PC-9 (cell line): ENCODE results near the gene PBX2. TPM values are rescaled to one million over a fixed set of nuclear protein-coding genes. Genes with fewer than 3 reads are reported as not detected.

Source experiments
- BruUV-seq: library from RNA; stranded (reverse); fragments of 400-500 nt; replicated peaks from 2 replicates; lab custom pipeline; 2021; lab: Mats Ljungman, UMichigan
- CTCF ChIA-PET: fragments of 300-600 bp; sonication (Branson Sonifier 250); formaldehyde crosslinking; loops from one replicate; lab custom pipeline; 2022; ENCODE audit warnings: antibody characterized with exemption; lab: Charles Lee
- POLR2A ChIA-PET: fragments of 300-600 bp; sonication (Branson Sonifier 250); formaldehyde crosslinking; loops from one replicate; lab custom pipeline; 2022; ENCODE audit warnings: antibody characterized with exemption; ENCODE audit not compliant: unreplicated experiment; lab: Charles Lee
- DNase-seq, 2 experiments: peaks; one replicate each; pipeline versions ENCODE4 v3.0.0 to v3.0.0-alpha.2; 2015 to 2022; ENCODE audit warnings: mixed read lengths in 1 of 2
- H2AFZ ChIP-seq: fragments of 200-600 bp; sonication (generic); 2 replicates; pipeline ENCODE4 v1.8.1; 2017; ENCODE audit warnings: antibody characterized with exemption
- H3F3A ChIP-seq: fragments of 200-600 bp; sonication (generic); 2 replicates; pipeline ENCODE4 v1.8.1; 2017; ENCODE audit warnings: antibody characterized with exemption, mild to moderate bottlenecking, low read depth; ENCODE audit not compliant: insufficient read depth
- H3K27ac ChIP-seq: fragments of 200-600 bp; sonication (generic); 2 replicates; pipeline ENCODE4 v1.6.1; 2016; ENCODE audit warnings: mixed run types
- H3K27me3 ChIP-seq: fragments of 200-600 bp; sonication (generic); 2 replicates; pipeline ENCODE4 v1.6.1; 2016; ENCODE audit warnings: low read depth, mixed run types; ENCODE audit not compliant: insufficient read depth
- H3K36me3 ChIP-seq: fragments of 200-600 bp; sonication (generic); 2 replicates; pipeline ENCODE4 v1.6.1; 2016; ENCODE audit warnings: low read depth, mixed run types
- H3K4me1 ChIP-seq: fragments of 200-600 bp; sonication (generic); replicated peaks from 2 replicates; pipeline ENCODE4 v1.6.1; 2016; ENCODE audit warnings: mixed run types; ENCODE audit not compliant: insufficient read depth
- H3K4me2 ChIP-seq: fragments of 200-600 bp; sonication (generic); 2 replicates; pipeline ENCODE4 v1.6.1; 2017; ENCODE audit warnings: mixed run types
- H3K4me3 ChIP-seq: fragments of 200-600 bp; sonication (generic); 2 replicates; pipeline ENCODE4 v1.6.1; 2016; ENCODE audit warnings: mixed run types
- H3K79me2 ChIP-seq: fragments of 200-600 bp; sonication (generic); 2 replicates; pipeline ENCODE4 v1.6.1; 2017; ENCODE audit warnings: low read depth, mixed run types
- H3K9me2 ChIP-seq: fragments of 200-600 bp; sonication (generic); 2 replicates; pipeline ENCODE4 v1.8.1; 2017; ENCODE audit warnings: mild to moderate bottlenecking; ENCODE audit not compliant: insufficient read depth
- H3K9me3 ChIP-seq: fragments of 200-600 bp; sonication (generic); 2 replicates; pipeline ENCODE4 v1.8.1; 2016; ENCODE audit warnings: low read depth; ENCODE audit not compliant: insufficient read depth
- H4K20me1 ChIP-seq: fragments of 200-600 bp; sonication (generic); 2 replicates; pipeline ENCODE4 v1.8.1; 2017; ENCODE audit not compliant: insufficient read depth
- CTCF ChIP-seq: fragments of 200-600 bp; sonication (generic); conservative IDR thresholded peaks from 2 replicates; pipeline ENCODE4 v1.6.1; 2017; ENCODE audit warnings: mixed run types, antibody characterized with exemption, mild to moderate bottlenecking, moderate library complexity
- EZH2 ChIP-seq: fragments of 200-600 bp; sonication (generic); IDR thresholded peaks from 2 replicates; pipeline ENCODE4 v1.8.0; 2017; ENCODE audit warnings: antibody characterized with exemption, low read depth
- intact Hi-C: fragments of 100-400 bp; cut with micrococcal nuclease; formaldehyde crosslinking; loops from one replicate; pipeline ENCODE4 v1.10.0; 2022; ENCODE audit not compliant: unreplicated experiment
- total RNA-seq: library from RNA; stranded (reverse); gene quantifications from 2 replicates; pipeline ENCODE4 v1.2.3, GENCODE V29; 2021

PBX2 gene
- total RNA-seq, 1 experiment from 2014 or later = 89.3 TPM

GRCh38 chr6:32222333-32223230 lies 32.6 kb upstream of the PBX2 start:
- H3K36me3 ChIP-seq = no peaks in the 10 kb centered on the region
- H3K4me3 ChIP-seq = no peak overlapping the region
- DNase-seq = no peak
- POLR2A ChIA-PET = no interaction called here
- no peak overlapping the region for H2AFZ ChIP-seq
- H3K9me2 ChIP-seq = no peaks in the 10 kb centered on the region
- no peaks in the 10 kb centered on the region for H3K79me2 ChIP-seq
- peaks cover 55% of the 10 kb centered on the region for H3K27me3 ChIP-seq
- no peak overlapping the region for H3K4me2 ChIP-seq
- no peaks in the 10 kb centered on the region for H3F3A ChIP-seq
- no peak overlapping the region for H3K27ac ChIP-seq
- BruUV-seq = no TSS peak
- TF ChIP-seq EZH2 (no peak), CTCF (no peak)
- no peaks in the 10 kb centered on the region for H4K20me1 ChIP-seq
- no peaks in the 10 kb centered on the region for H3K4me1 ChIP-seq
- no peaks in the 10 kb centered on the region for H3K9me3 ChIP-seq
- intact Hi-C loops = no loop called here
- CTCF ChIA-PET = no interaction called here

- Histone ChIP-seq H2AFZ (no peak overlapping the region), H3K4me1 (no peaks in the 10 kb centered on the region), H3K27ac (no peak overlapping the region), H3K9me3 (no peaks in the 10 kb centered on the region), H3K79me2 (no peaks in the 10 kb centered on the region), H4K20me1 (no peaks in the 10 kb centered on the region), H3K4me2 (no peak overlapping the region), H3F3A (no peaks in the 10 kb centered on the region), H3K4me3 (no peak overlapping the region), H3K27me3 (peaks cover 77% of the 10 kb centered on the region), H3K36me3 (no peaks in the 10 kb centered on the region), H3K9me2 (no peaks in the 10 kb centered on the region)
- BruUV-seq = no TSS peak
- CTCF ChIA-PET = no interaction called here
- intact Hi-C loops = no loop called here
- no peak for DNase-seq
- POLR2A ChIA-PET = interaction anchor here (0.6 kb wide), 1 partner anchor 757 kb away, joined by 7 read pairs; no protein-coding TSS in a partner anchor
- no peak for TF ChIP-seq EZH2
- no peak for TF ChIP-seq CTCF
Observed at GRCh38 chr6:32220021-32220420, 30.0 kb upstream of the PBX2 start.

GRCh38 chr6:32218167-32218566 lies 28.2 kb upstream of the PBX2 start:
- TF ChIP-seq CTCF (no peak), EZH2 (no peak)
- no peaks in the 10 kb centered on the region for H3F3A ChIP-seq
- ChIA-PET POLR2A (no interaction called here), CTCF (no interaction called here)
- H3K27me3 ChIP-seq = peaks cover 87% of the 10 kb centered on the region
- DNase-seq = no peak
- H3K4me2 ChIP-seq = no peak overlapping the region
- no peaks in the 10 kb centered on the region for H4K20me1 ChIP-seq
- intact Hi-C loops = no loop called here
- H3K9me2 ChIP-seq = no peaks in the 10 kb centered on the region
- no peaks in the 10 kb centered on the region for H3K36me3 ChIP-seq
- no peaks in the 10 kb centered on the region for H3K79me2 ChIP-seq
- no peak overlapping the region for H3K27ac ChIP-seq
- H3K9me3 ChIP-seq = no peaks in the 10 kb centered on the region
- no TSS peak for BruUV-seq
- H3K4me1 ChIP-seq = no peaks in the 10 kb centered on the region
- H3K4me3 ChIP-seq = no peak overlapping the region
- H2AFZ ChIP-seq = no peak overlapping the region
